ENCODE measurements around the gene AP1AR. TPM values are rescaled to one million over a fixed set of nuclear protein-coding genes. Genes with fewer than 3 reads are reported as not detected.
A peak's percentile ranks its signal among the peaks of the same experiment; 100 is the strongest.

The AP1AR gene
- polyA plus RNA-seq, 1 donor from 2014 or later = 143 TPM

GRCh38 chr4:112225157-112225556 is 6.4 kb upstream of the AP1AR start:
- Histone ChIP-seq H3K4me2 (ENCODE audit: low read length) (no peak overlapping the region), H3K36me3 (ENCODE audit: insufficient read depth, low read length) (no peaks in the 10 kb centered on the region), H3K4me3 (ENCODE audit: low read length) (no peak overlapping the region), H2AFZ (ENCODE audit: low read depth, low read length) (no peak overlapping the region), H3K27ac (ENCODE audit: low read length) (no peak overlapping the region), H3K79me2 (replicated peaks; ENCODE audit: insufficient read depth, low read length) (no peaks in the 10 kb centered on the region), H3K9me2 (ENCODE audit: insufficient read depth, low read length) (no peaks in the 10 kb centered on the region), H3K27me3 (ENCODE audit: insufficient read depth, low read depth, low read length) (no peaks in the 10 kb centered on the region), H3K9me3 (ENCODE audit: low read length) (no peaks in the 10 kb centered on the region), H4K20me1 (ENCODE audit: insufficient read depth) (no peaks in the 10 kb centered on the region), H3K9ac (ENCODE audit: low read length) (no peak overlapping the region), H3F3A (ENCODE audit: insufficient read depth, low read length, poor library complexity, severe bottlenecking) (no peaks in the 10 kb centered on the region)
- TF ChIP-seq MXI1 (conservative IDR thresholded peaks at IDR 0.05; ENCODE audit: poor library complexity, severe bottlenecking) (no peak), CTCF (IDR thresholded peaks at IDR 0.05; ENCODE audit: poor library complexity, severe bottlenecking) (no peak), EP300 (conservative IDR thresholded peaks at IDR 0.05; ENCODE audit: poor library complexity, severe bottlenecking) (no peak), REST (IDR thresholded peaks at IDR 0.05; ENCODE audit: borderline replicate concordance) (no peak), EZH2 (IDR thresholded peaks at IDR 0.05; ENCODE audit: borderline replicate concordance, insufficient read depth, low read length, poor library complexity, severe bottlenecking) (no peak), SMC3 (conservative IDR thresholded peaks at IDR 0.05; ENCODE audit: poor library complexity) (no peak), RAD21 (conservative IDR thresholded peaks at IDR 0.05) (no peak), POLR2AphosphoS5 (IDR thresholded peaks at IDR 0.05) (no peak), TAF1 (IDR thresholded peaks at IDR 0.05; ENCODE audit: low read depth) (no peak)

- H3K27ac ChIP-seq (ENCODE audit: low read length) = peak overlapping the region; percentile 93
- peak overlapping the region; percentile 100 for H2AFZ ChIP-seq (ENCODE audit: low read depth, low read length)
- H4K20me1 ChIP-seq (ENCODE audit: insufficient read depth) = no peaks in the 10 kb centered on the region
- peak overlapping the region; percentile 99 for H3K9ac ChIP-seq (ENCODE audit: low read length)
- H3F3A ChIP-seq (ENCODE audit: insufficient read depth, low read length, poor library complexity, severe bottlenecking) = no peaks in the 10 kb centered on the region
- H3K9me3 ChIP-seq (ENCODE audit: low read length) = no peaks in the 10 kb centered on the region
- peaks cover 35% of the 10 kb centered on the region for H3K79me2 ChIP-seq (replicated peaks; ENCODE audit: insufficient read depth, low read length)
- no peaks in the 10 kb centered on the region for H3K27me3 ChIP-seq (ENCODE audit: insufficient read depth, low read depth, low read length)
- H3K4me3 ChIP-seq (ENCODE audit: low read length) = peak overlapping the region; percentile 94
- peak overlapping the region; percentile 57 for H3K4me2 ChIP-seq (ENCODE audit: low read length)
- TF ChIP-seq POLR2AphosphoS5 (IDR thresholded peaks at IDR 0.05) (no peak), TAF1 (IDR thresholded peaks at IDR 0.05; ENCODE audit: low read depth) (no peak), EP300 (conservative IDR thresholded peaks at IDR 0.05; ENCODE audit: poor library complexity, severe bottlenecking) (peak; percentile 9), RAD21 (conservative IDR thresholded peaks at IDR 0.05) (no peak), EZH2 (IDR thresholded peaks at IDR 0.05; ENCODE audit: borderline replicate concordance, insufficient read depth, low read length, poor library complexity, severe bottlenecking) (no peak), MXI1 (conservative IDR thresholded peaks at IDR 0.05; ENCODE audit: poor library complexity, severe bottlenecking) (peak; percentile 81), REST (IDR thresholded peaks at IDR 0.05; ENCODE audit: borderline replicate concordance) (no peak), CTCF (IDR thresholded peaks at IDR 0.05; ENCODE audit: poor library complexity, severe bottlenecking) (no peak), SMC3 (conservative IDR thresholded peaks at IDR 0.05; ENCODE audit: poor library complexity) (no peak)
- no peaks in the 10 kb centered on the region for H3K9me2 ChIP-seq (ENCODE audit: insufficient read depth, low read length)
- H3K36me3 ChIP-seq (ENCODE audit: insufficient read depth, low read length) = no peaks in the 10 kb centered on the region
These were observed 458 bp upstream of the AP1AR start for GRCh38 chr4:112230879-112231778.

All from neural cell (in vitro differentiated cells).